ENCODE measurements around the gene GPD1L. TPM values are rescaled to one million over a fixed set of nuclear protein-coding genes. Genes with fewer than 3 reads are reported as not detected.

GPD1L gene
- total RNA-seq, 1 donor from 2014 or later = 11.2 TPM

- Histone ChIP-seq H3K4me3 (ENCODE audit: insufficient read depth, low read depth, low read length) (no peak overlapping the region), H3K9ac (ENCODE audit: low read length) (no peak overlapping the region), H3K4me1 (ENCODE audit: insufficient read depth, low read length) (no peaks in the 10 kb centered on the region), H4K20me1 (ENCODE audit: insufficient read depth, low read length) (no peaks in the 10 kb centered on the region), H3K27me3 (ENCODE audit: insufficient read depth, low read length) (no peaks in the 10 kb centered on the region), H3K79me2 (ENCODE audit: insufficient read depth, low read length) (no peaks in the 10 kb centered on the region), H3K36me3 (ENCODE audit: insufficient read depth, low read length) (no peaks in the 10 kb centered on the region), H3K27ac (ENCODE audit: low read depth, low read length) (no peak overlapping the region), H3K9me3 (ENCODE audit: insufficient read depth, low read depth, low read length) (no peaks in the 10 kb centered on the region), H2AFZ (ENCODE audit: low read depth, low read length) (no peak overlapping the region), H3K4me2 (ENCODE audit: low read length) (no peak overlapping the region)
- Mint-ChIP-seq H3K27ac (ENCODE audit: unreplicated experiment) (no peak overlapping the region), H3K36me3 (ENCODE audit: low read depth, unreplicated experiment) (peaks cover 4% of the 10 kb centered on the region), H3K4me1 (ENCODE audit: low read depth, unreplicated experiment) (peaks cover 11% of the 10 kb centered on the region), H3K4me3 (ENCODE audit: unreplicated experiment) (no peak overlapping the region), H3K9me3 (ENCODE audit: unreplicated experiment) (peaks cover 4% of the 10 kb centered on the region), H3K27me3 (ENCODE audit: low read depth, unreplicated experiment) (no peaks in the 10 kb centered on the region)
- TF ChIP-seq, protein P1, sequence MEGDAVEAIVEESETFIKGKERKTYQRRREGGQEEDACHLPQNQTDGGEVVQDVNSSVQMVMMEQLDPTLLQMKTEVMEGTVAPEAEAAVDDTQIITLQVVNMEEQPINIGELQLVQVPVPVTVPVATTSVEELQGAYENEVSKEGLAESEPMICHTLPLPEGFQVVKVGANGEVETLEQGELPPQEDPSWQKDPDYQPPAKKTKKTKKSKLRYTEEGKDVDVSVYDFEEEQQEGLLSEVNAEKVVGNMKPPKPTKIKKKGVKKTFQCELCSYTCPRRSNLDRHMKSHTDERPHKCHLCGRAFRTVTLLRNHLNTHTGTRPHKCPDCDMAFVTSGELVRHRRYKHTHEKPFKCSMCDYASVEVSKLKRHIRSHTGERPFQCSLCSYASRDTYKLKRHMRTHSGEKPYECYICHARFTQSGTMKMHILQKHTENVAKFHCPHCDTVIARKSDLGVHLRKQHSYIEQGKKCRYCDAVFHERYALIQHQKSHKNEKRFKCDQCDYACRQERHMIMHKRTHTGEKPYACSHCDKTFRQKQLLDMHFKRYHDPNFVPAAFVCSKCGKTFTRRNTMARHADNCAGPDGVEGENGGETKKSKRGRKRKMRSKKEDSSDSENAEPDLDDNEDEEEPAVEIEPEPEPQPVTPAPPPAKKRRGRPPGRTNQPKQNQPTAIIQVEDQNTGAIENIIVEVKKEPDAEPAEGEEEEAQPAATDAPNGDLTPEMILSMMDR (IDR thresholded peaks at IDR 0.05; ENCODE audit: insufficient read depth, low read depth, low read length) = no peak
- no peak for TF ChIP-seq EZH2 (IDR thresholded peaks at IDR 0.05; ENCODE audit: insufficient read depth, low read length)
- peak; percentile 27 for DNase-seq (ENCODE audit: low read depth)
- no peak for FAIRE-seq
These were observed 10.9 kb downstream of the GPD1L start for GRCh38 chr3:32117320-32117719.

DNA sequence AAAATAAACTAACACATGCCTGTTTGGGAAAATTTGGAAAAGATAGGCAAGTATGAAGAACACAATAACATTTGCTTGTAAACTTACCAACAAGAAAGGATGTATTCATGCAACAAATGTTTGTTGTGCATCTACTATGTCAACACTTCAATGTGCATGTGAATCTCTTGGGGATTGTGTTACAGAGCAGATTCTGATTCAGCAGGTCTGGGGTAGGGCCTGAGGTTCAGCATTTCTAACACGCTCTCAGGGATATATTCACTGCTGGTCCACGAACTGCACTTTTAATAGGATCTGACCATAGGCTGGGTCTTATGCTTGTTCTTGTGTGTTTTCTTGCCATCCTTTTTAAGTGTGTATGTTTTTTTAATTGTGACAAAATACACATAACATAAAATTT, 11.8 kb downstream of the GPD1L start:
- no peak overlapping the region for H3K9ac ChIP-seq (ENCODE audit: low read length)
- no peaks in the 10 kb centered on the region for H3K9me3 ChIP-seq (ENCODE audit: insufficient read depth, low read depth, low read length)
- H3K27ac ChIP-seq (ENCODE audit: low read depth, low read length) = no peak overlapping the region
- no peaks in the 10 kb centered on the region for H3K27me3 ChIP-seq (ENCODE audit: insufficient read depth, low read length)
- no peaks in the 10 kb centered on the region for H3K27me3 Mint-ChIP-seq (ENCODE audit: low read depth, unreplicated experiment)
- no peak overlapping the region for H2AFZ ChIP-seq (ENCODE audit: low read depth, low read length)
- H3K4me3 ChIP-seq (ENCODE audit: insufficient read depth, low read depth, low read length) = no peak overlapping the region
- H3K27ac Mint-ChIP-seq (ENCODE audit: unreplicated experiment) = no peak overlapping the region
- no peaks in the 10 kb centered on the region for H3K79me2 ChIP-seq (ENCODE audit: insufficient read depth, low read length)
- peaks cover 4% of the 10 kb centered on the region for H3K36me3 Mint-ChIP-seq (ENCODE audit: low read depth, unreplicated experiment)
- no peaks in the 10 kb centered on the region for H3K4me1 ChIP-seq (ENCODE audit: insufficient read depth, low read length)
- H3K4me3 Mint-ChIP-seq (ENCODE audit: unreplicated experiment) = no peak overlapping the region
- no peaks in the 10 kb centered on the region for H3K36me3 ChIP-seq (ENCODE audit: insufficient read depth, low read length)
- peaks cover 11% of the 10 kb centered on the region for H3K4me1 Mint-ChIP-seq (ENCODE audit: low read depth, unreplicated experiment)
- no peak for FAIRE-seq
- peaks cover 4% of the 10 kb centered on the region for H3K9me3 Mint-ChIP-seq (ENCODE audit: unreplicated experiment)
- no peak for DNase-seq (ENCODE audit: low read depth)
- no peaks in the 10 kb centered on the region for H4K20me1 ChIP-seq (ENCODE audit: insufficient read depth, low read length)
- no peak for TF ChIP-seq EZH2 (IDR thresholded peaks at IDR 0.05; ENCODE audit: insufficient read depth, low read length)
- TF ChIP-seq, protein P1 (IDR thresholded peaks at IDR 0.05; ENCODE audit: insufficient read depth, low read depth, low read length) = no peak
- no peak overlapping the region for H3K4me2 ChIP-seq (ENCODE audit: low read length)

DNA sequence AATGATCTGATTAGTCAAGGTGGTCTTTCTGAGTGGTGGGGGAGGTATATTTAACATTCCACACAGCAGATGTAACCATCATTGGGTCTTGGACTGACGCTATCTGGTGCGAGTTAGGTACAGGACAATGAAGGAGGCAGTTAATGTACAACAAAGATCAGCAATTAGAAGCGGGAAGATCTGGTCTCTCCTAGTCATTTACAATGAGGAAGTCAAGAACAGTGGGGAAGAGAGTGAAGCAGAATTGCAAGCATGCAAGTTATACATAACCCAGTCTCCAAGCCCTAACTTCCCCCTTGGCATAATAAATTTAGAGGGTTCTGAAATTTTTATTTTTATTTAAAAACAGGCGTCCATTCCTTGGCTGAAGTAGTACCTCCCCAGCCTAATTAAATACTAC, 14.1 kb downstream of the GPD1L start:
- Histone ChIP-seq H4K20me1 (ENCODE audit: insufficient read depth, low read length) (no peaks in the 10 kb centered on the region), H2AFZ (ENCODE audit: low read depth, low read length) (no peak overlapping the region), H3K9ac (ENCODE audit: low read length) (no peak overlapping the region), H3K27me3 (ENCODE audit: insufficient read depth, low read length) (no peaks in the 10 kb centered on the region), H3K9me3 (ENCODE audit: insufficient read depth, low read depth, low read length) (no peaks in the 10 kb centered on the region), H3K36me3 (ENCODE audit: insufficient read depth, low read length) (no peaks in the 10 kb centered on the region), H3K4me2 (ENCODE audit: low read length) (no peak overlapping the region), H3K79me2 (ENCODE audit: insufficient read depth, low read length) (no peaks in the 10 kb centered on the region), H3K4me3 (ENCODE audit: insufficient read depth, low read depth, low read length) (no peak overlapping the region), H3K27ac (ENCODE audit: low read depth, low read length) (no peak overlapping the region), H3K4me1 (ENCODE audit: insufficient read depth, low read length) (no peaks in the 10 kb centered on the region)
- Mint-ChIP-seq H3K9me3 (ENCODE audit: unreplicated experiment) (no peaks in the 10 kb centered on the region), H3K27ac (ENCODE audit: unreplicated experiment) (no peak overlapping the region), H3K27me3 (ENCODE audit: low read depth, unreplicated experiment) (no peaks in the 10 kb centered on the region), H3K4me3 (ENCODE audit: unreplicated experiment) (no peak overlapping the region), H3K4me1 (ENCODE audit: low read depth, unreplicated experiment) (peaks cover 11% of the 10 kb centered on the region), H3K36me3 (ENCODE audit: low read depth, unreplicated experiment) (no peaks in the 10 kb centered on the region)
- TF ChIP-seq, protein P1 (IDR thresholded peaks at IDR 0.05; ENCODE audit: insufficient read depth, low read depth, low read length) = no peak
- TF ChIP-seq EZH2 (IDR thresholded peaks at IDR 0.05; ENCODE audit: insufficient read depth, low read length) = no peak
- DNase-seq (ENCODE audit: low read depth) (no peak), FAIRE-seq (no peak)

All from astrocyte (in vitro differentiated cells and primary cell).